NCI-H345 (cell line): ENCODE data around the gene CNNM2.
"Not testable (repeated sequence)": the region's sequence is repeated elsewhere in the genome, so short reads cannot be mapped to it uniquely, and the experiment has no call there.

ENCODE experiments used
- DNase-seq: peaks from one replicate; lab custom pipeline; 2025; lab: John Stamatoyannopoulos, UW

Gene CNNM2

GRCh38 chr10:102967123-102967522, 49.0 kb downstream of the CNNM2 start:
- DNase-seq: no peak

GRCh38 chr10:102970562-102971340, 52.7 kb downstream of the CNNM2 start:
- DNase-seq: no peak

- no peak for DNase-seq
Observed at GRCh38 chr10:102975483-102976379, 57.6 kb downstream of the CNNM2 start.

- not testable (repeated sequence) for DNase-seq
Observed at GRCh38 chr10:102976380-102976726, 58.3 kb downstream of the CNNM2 start.

GRCh38 chr10:102982296-102982695, 64.2 kb downstream of the CNNM2 start:
- no peak for DNase-seq

GRCh38 chr10:102984086-102984485, 66.0 kb downstream of the CNNM2 start:
- no peak for DNase-seq

- DNase-seq: no peak
Observed at GRCh38 chr10:102985811-102986210, 67.7 kb downstream of the CNNM2 start.

GRCh38 chr10:102988404-102989314, 70.6 kb downstream of the CNNM2 start:
- peak; percentile 8 for DNase-seq

GRCh38 chr10:102994531-102995295, 76.6 kb downstream of the CNNM2 start:
- DNase-seq: peak; percentile 23

- DNase-seq: no peak
Observed at GRCh38 chr10:102996876-102997275, 78.8 kb downstream of the CNNM2 start.

GRCh38 chr10:102997998-102998397, 79.9 kb downstream of the CNNM2 start:
- DNase-seq: no peak

GRCh38 chr10:102998399-102998907, 80.4 kb downstream of the CNNM2 start:
- no peak for DNase-seq

GRCh38 chr10:103000050-103000449, 82.0 kb downstream of the CNNM2 start:
- not testable (repeated sequence) for DNase-seq

GRCh38 chr10:103007017-103007416, 88.9 kb downstream of the CNNM2 start:
- DNase-seq: no peak

GRCh38 chr10:103013416-103013815, 95.3 kb downstream of the CNNM2 start:
- DNase-seq: no peak

GRCh38 chr10:103019425-103019824, 101.3 kb downstream of the CNNM2 start:
- DNase-seq: no peak

GRCh38 chr10:103021150-103021899, 103.2 kb downstream of the CNNM2 start:
- no peak for DNase-seq

- no peak for DNase-seq
Observed at GRCh38 chr10:103021900-103022293, 103.8 kb downstream of the CNNM2 start.

- DNase-seq: no peak
Observed at GRCh38 chr10:103025696-103026095, 107.6 kb downstream of the CNNM2 start.

- no peak for DNase-seq
Observed at GRCh38 chr10:103038570-103038969, 120.5 kb downstream of the CNNM2 start.
